Vagina (tissue), 2 donors: ENCODE measurements around the gene DNAAF5.

Experiments used
- POLR2A ChIP-seq, 2 donors: fragments of 450-650 bp; IDR thresholded peaks; one replicate each; pipeline ENCODE4 v1.6.1; 2017; ENCODE audit warnings: antibody characterized with exemption in 2 of 2, mild to moderate bottlenecking in 2 of 2, moderate library complexity in 2 of 2
- POLR2AphosphoS5 ChIP-seq, 2 donors: sonication (generic); formaldehyde crosslinking; IDR thresholded peaks; one replicate each; pipeline ENCODE4 v1.9.0; 2017; ENCODE audit warnings: antibody characterized with exemption in 2 of 2, mild to moderate bottlenecking in 2 of 2, low read depth in 1 of 2; ENCODE audit not compliant: insufficient read depth in 1 of 2
- TF ChIP-seq, protein P1 (sequence below), 3 experiments: fragments of 450-650 bp in 2 of 3; fragments of 200-600 bp in 1 of 3; sonication (generic) in 1 of 3; IDR thresholded peaks; one replicate each; pipeline ENCODE4 v1.5.1; 2017 to 2019; ENCODE audit warnings: antibody characterized with exemption in 3 of 3, mild to moderate bottlenecking in 2 of 3, moderate library complexity in 2 of 3

DNA sequence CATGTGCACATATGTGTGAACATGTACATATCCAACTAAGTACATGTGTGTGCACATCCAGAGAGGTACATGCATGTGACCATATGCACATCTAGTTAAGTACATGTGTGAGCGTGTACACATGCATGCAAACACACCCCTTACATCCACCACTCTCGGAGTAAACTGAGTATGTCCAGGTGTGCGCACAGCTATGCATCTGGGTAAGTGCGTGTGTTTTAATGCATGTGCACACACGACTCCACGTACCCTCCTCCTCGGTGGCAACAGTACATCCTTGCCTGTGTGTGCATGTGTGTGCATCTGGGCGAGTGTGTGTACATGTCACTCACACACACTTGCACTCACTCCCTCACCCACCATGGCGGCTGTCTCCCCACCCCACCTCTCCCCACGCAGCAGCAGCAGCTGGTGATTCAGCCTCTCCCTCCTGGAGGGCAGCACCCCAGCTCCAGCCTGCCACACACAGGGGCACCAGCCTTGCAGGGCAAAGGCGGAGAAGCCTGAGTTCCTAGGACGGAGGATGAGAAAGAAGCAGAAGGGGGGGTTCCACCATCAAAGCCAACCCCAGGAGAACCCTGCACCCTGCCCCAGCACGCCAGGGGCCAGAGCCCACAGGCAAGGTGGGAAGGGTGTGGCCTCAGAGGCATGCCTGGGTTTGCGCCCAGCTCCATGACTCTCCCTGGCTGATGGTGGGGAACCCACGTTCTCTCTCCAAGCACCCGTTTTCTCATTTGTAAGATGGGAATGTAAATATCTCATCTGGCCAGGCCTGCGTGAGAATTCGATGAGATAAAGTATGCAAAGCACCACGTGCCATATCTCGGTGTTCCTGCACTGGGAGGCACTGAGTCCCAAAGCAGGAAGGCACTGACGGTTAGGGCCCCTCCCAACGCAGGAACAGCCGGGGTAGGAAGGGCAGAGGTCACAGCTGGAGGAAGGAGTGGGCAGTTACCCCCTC lies 27.7 kb upstream of the DNAAF5 start:
- TF ChIP-seq, protein P1, sequence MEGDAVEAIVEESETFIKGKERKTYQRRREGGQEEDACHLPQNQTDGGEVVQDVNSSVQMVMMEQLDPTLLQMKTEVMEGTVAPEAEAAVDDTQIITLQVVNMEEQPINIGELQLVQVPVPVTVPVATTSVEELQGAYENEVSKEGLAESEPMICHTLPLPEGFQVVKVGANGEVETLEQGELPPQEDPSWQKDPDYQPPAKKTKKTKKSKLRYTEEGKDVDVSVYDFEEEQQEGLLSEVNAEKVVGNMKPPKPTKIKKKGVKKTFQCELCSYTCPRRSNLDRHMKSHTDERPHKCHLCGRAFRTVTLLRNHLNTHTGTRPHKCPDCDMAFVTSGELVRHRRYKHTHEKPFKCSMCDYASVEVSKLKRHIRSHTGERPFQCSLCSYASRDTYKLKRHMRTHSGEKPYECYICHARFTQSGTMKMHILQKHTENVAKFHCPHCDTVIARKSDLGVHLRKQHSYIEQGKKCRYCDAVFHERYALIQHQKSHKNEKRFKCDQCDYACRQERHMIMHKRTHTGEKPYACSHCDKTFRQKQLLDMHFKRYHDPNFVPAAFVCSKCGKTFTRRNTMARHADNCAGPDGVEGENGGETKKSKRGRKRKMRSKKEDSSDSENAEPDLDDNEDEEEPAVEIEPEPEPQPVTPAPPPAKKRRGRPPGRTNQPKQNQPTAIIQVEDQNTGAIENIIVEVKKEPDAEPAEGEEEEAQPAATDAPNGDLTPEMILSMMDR (IDR thresholded peaks at IDR 0.05): no peak
- no peak for TF ChIP-seq POLR2A (IDR thresholded peaks at IDR 0.05)
- TF ChIP-seq POLR2AphosphoS5 (IDR thresholded peaks at IDR 0.05; ENCODE audit: insufficient read depth in 1 of 2, low read depth in 1 of 2): no peak
